HepG2 (cell line): Measurements from ENCODE around the gene CDHR1. TPM values are rescaled to one million over a fixed set of nuclear protein-coding genes. Genes with fewer than 3 reads are reported as not detected.

Source experiments
- ATAC-seq: fragments of 200-7000 bp; cut with Tn5 transposase; 3 replicates; pipeline ENCODE4 v1.9.1; 2020; ENCODE audit warnings: mild to moderate bottlenecking, moderate library complexity
- BruUV-seq: library from RNA; stranded (reverse); fragments of 400-500 nt; replicated peaks from 2 replicates; lab custom pipeline; 2021; lab: Mats Ljungman, UMichigan
- CTCF ChIA-PET: fragments of 300-600 bp; formaldehyde crosslinking; extraction: SDS; loops from one replicate; lab custom pipeline; 2021; ENCODE audit warnings: low total read pairs, inconsistent platforms, low intra/inter-chr PET ratio; lab: Yijun Ruan, JAX
- POLR2A ChIA-PET: fragments of 350-600 bp; sonication (Branson Sonifier 250); formaldehyde crosslinking; loops from one replicate; lab custom pipeline; 2020; ENCODE audit warnings: antibody characterized with exemption, inconsistent platforms; lab: Yijun Ruan, JAX
- DNase-seq: peaks from one replicate; pipeline ENCODE4 v3.0.0-alpha.2; 2015; ENCODE audit warnings: low spot score
- FAIRE-seq: peaks from 3 replicates; lab custom pipeline; 2011; peaks lifted over from hg19 to GRCh38; lab: Jason Lieb, UNC
- H2AFZ ChIP-seq: one replicate; pipeline ENCODE4 v1.6.1; 2011; ENCODE audit warnings: low read length, inconsistent platforms
- H3K27ac ChIP-seq: fragments of 300-600 bp; 3 replicates; pipeline ENCODE4 v1.8.0; 2011; ENCODE audit warnings: mixed run types, mild to moderate bottlenecking, mixed read lengths, low read length, inconsistent platforms; ENCODE audit not compliant: insufficient read depth; ENCODE audit errors: extremely low read length
- H3K27me3 ChIP-seq, 2 experiments: fragments of 200-600 bp in 1 of 2; 2 replicates in 1 of 2; 3 replicates in 1 of 2; pipeline versions ENCODE4 v1.6.0 to v1.8.0; 2011; ENCODE audit warnings: low read length in 2 of 2, mild to moderate bottlenecking in 2 of 2, moderate library complexity in 2 of 2, inconsistent platforms in 1 of 2; ENCODE audit not compliant: insufficient read depth in 2 of 2, control insufficient read depth in 1 of 2
- H3K36me3 ChIP-seq, 2 experiments: fragments of 200-600 bp in 1 of 2; replicated peaks in 1 of 2; 2 replicates in 1 of 2; 3 replicates in 1 of 2; pipeline versions ENCODE4 v1.5.1 to v1.8.0; 2011; ENCODE audit warnings: low read length in 2 of 2, inconsistent platforms in 1 of 2; ENCODE audit not compliant: insufficient read depth in 2 of 2, control insufficient read depth in 1 of 2
- H3K4me1 ChIP-seq: 2 replicates; pipeline ENCODE4 v1.5.1; 2012; ENCODE audit warnings: low read length, inconsistent platforms; ENCODE audit not compliant: insufficient read depth
- H3K4me2 ChIP-seq: 2 replicates; pipeline ENCODE4 v1.6.0; 2011; ENCODE audit warnings: low read depth, low read length, inconsistent platforms
- H3K4me3 ChIP-seq, 3 experiments: fragments of 200-600 bp in 1 of 3; sonication (generic), shearing (Covaris generic) in 1 of 3; replicated peaks in 1 of 3; 2 replicates each; pipeline ENCODE4 v1.5.1; 2011 to 2016; ENCODE audit warnings: low read length in 3 of 3, inconsistent platforms in 2 of 3, low read depth in 2 of 3, mild to moderate bottlenecking in 2 of 3, control low read depth in 1 of 3, mixed read lengths in 1 of 3; ENCODE audit not compliant: insufficient read depth in 1 of 3
- H3K79me2 ChIP-seq: one replicate; pipeline ENCODE4 v1.6.1; 2011; ENCODE audit warnings: low read length, inconsistent platforms; ENCODE audit not compliant: insufficient read depth
- H3K9ac ChIP-seq: 2 replicates; pipeline ENCODE4 v1.6.0; 2011; ENCODE audit warnings: mild to moderate bottlenecking, low read depth, low read length, inconsistent platforms; ENCODE audit not compliant: insufficient read depth
- H3K9me3 ChIP-seq: 2 replicates; pipeline ENCODE4 v1.5.1; 2012; ENCODE audit warnings: mild to moderate bottlenecking, low read length
- H4K20me1 ChIP-seq: 2 replicates; pipeline ENCODE4 v1.6.0; 2011; ENCODE audit warnings: inconsistent platforms, mild to moderate bottlenecking, low read length, moderate library complexity; ENCODE audit not compliant: insufficient read depth
- ETV6 ChIP-seq: sonication (generic); formaldehyde crosslinking; conservative IDR thresholded peaks from 2 replicates; pipeline ENCODE4 v1.4.0; 2020; ENCODE audit warnings: missing genetic modification reagents
- FOXK2 ChIP-seq: fragments of 450-650 bp; IDR thresholded peaks from 2 replicates; pipeline ENCODE4 v1.6.1; 2016
- FOXM1 ChIP-seq: sonication (generic); formaldehyde crosslinking; IDR thresholded peaks from 2 replicates; pipeline ENCODE4 v1.5.0; 2020; ENCODE audit warnings: missing genetic modification reagents
- GATA4 ChIP-seq: sonication (generic); IDR thresholded peaks from 2 replicates; pipeline ENCODE4 v1.6.1; 2016; ENCODE audit warnings: antibody characterized with exemption, low read depth, borderline replicate concordance
- ONECUT2 ChIP-seq: sonication (generic); formaldehyde crosslinking; IDR thresholded peaks from 2 replicates; pipeline ENCODE4 v1.4.0; 2020; ENCODE audit warnings: missing genetic modification reagents
- SP1 ChIP-seq, 2 experiments: fragments of 450-650 bp in 1 of 2; sonication (generic) in 1 of 2; formaldehyde crosslinking in 1 of 2; IDR thresholded peaks; 2 replicates each; pipeline versions ENCODE4 v1.4.0 to v1.6.1; 2016 to 2020; ENCODE audit warnings: missing genetic modification reagents in 1 of 2
- SRSF9 ChIP-seq: fragments of 200-400 bp; formaldehyde crosslinking; IDR thresholded peaks from 2 replicates; pipeline ENCODE4 v1.6.1; 2018; ENCODE audit warnings: borderline replicate concordance, mild to moderate bottlenecking, low read depth, low read length; ENCODE audit not compliant: insufficient read depth, poor library complexity, severe bottlenecking
- U2AF2 ChIP-seq: fragments of 200-400 bp; formaldehyde crosslinking; IDR thresholded peaks from 2 replicates; pipeline ENCODE4 v1.6.1; 2017; ENCODE audit warnings: low read depth, mild to moderate bottlenecking, low read length
- ZNF138 ChIP-seq: sonication (generic); formaldehyde crosslinking; IDR thresholded peaks from 2 replicates; pipeline ENCODE4 v1.5.0; 2020; ENCODE audit warnings: mild to moderate bottlenecking, low read depth, missing genetic modification reagents
- ZNF383 ChIP-seq: sonication (generic); formaldehyde crosslinking; IDR thresholded peaks from 2 replicates; pipeline ENCODE4 v1.4.0; 2020; ENCODE audit warnings: missing genetic modification reagents, mild to moderate bottlenecking, borderline replicate concordance
- ZNF572 ChIP-seq: sonication (generic); formaldehyde crosslinking; IDR thresholded peaks from 2 replicates; pipeline ENCODE4 v1.5.1; 2020; ENCODE audit warnings: mild to moderate bottlenecking, missing genetic modification reagents
- ZNF670 ChIP-seq: sonication (generic); formaldehyde crosslinking; IDR thresholded peaks from 2 replicates; pipeline ENCODE4 v1.8.0; 2022; ENCODE audit warnings: mild to moderate bottlenecking, missing genetic modification reagents, borderline replicate concordance
- ZNF772 ChIP-seq: sonication (generic); formaldehyde crosslinking; IDR thresholded peaks from 2 replicates; pipeline ENCODE4 v1.5.0; 2020; ENCODE audit warnings: mild to moderate bottlenecking, missing genetic modification reagents
- WGBS: methylation state at CpG from one replicate; pipeline ENCODE4 v1.1.6; 2017; ENCODE audit warnings: low lambda C conversion rate; 5-methylcytosine and 5-hydroxymethylcytosine counted together
- in situ Hi-C: cut with HindIII; loops from 2 replicates; pipeline ENCODE4 v1.10.0; 2017; ENCODE audit warnings: low pct_unique_long_range_greater_than_20kb; ENCODE audit not compliant: extremely low pct_ligation_motif_present
- intact Hi-C: fragments of 100-400 bp; cut with micrococcal nuclease; formaldehyde crosslinking; loops from one replicate; pipeline ENCODE4 v1.10.0; 2022; ENCODE audit not compliant: unreplicated experiment
- polyA plus RNA-seq, 8 experiments: library from polyadenylated mRNA; depleted of rRNA in 3 of 8; stranded (reverse) in 7 of 8; unstranded in 1 of 8; fragments of >200 nt; fragmentation: Illumina TruSeq in 4 of 8; extraction: Trizol in 4 of 8; gene quantifications; 2 replicates each; pipeline versions ENCODE4 v1.2.1 to v1.2.3, GENCODE V29; 2011 to 2016; ENCODE audit warnings: low read depth in 4 of 8, missing spikeins in 1 of 8, mixed read lengths in 1 of 8; ENCODE audit not compliant: insufficient read depth in 1 of 8
- total RNA-seq, 5 experiments: library from RNA; depleted of rRNA; stranded (reverse); fragments of >200 nt; fragmentation: Illumina TruSeq; extraction: Trizol; gene quantifications; 2 replicates each; pipeline ENCODE4 v1.2.3, GENCODE V29; 2016; ENCODE audit warnings: low read depth in 1 of 5
- TF ChIP-seq, protein P1 (sequence below): sonication (generic); formaldehyde crosslinking; IDR thresholded peaks from 2 replicates; pipeline ENCODE4 v1.4.0; 2020; ENCODE audit warnings: missing genetic modification reagents
- TF ChIP-seq, protein P2 (sequence below): IDR thresholded peaks from 2 replicates; pipeline ENCODE4 v1.6.1; 2018; ENCODE audit warnings: missing genetic modification reagents
- TF ChIP-seq, protein P3 (sequence below): sonication (generic); formaldehyde crosslinking; conservative IDR thresholded peaks from 2 replicates; pipeline ENCODE4 v1.8.0; 2022; ENCODE audit warnings: low read depth, missing genetic modification reagents
- TF ChIP-seq, protein P4 (sequence below): sonication (generic); formaldehyde crosslinking; conservative IDR thresholded peaks from 2 replicates; pipeline ENCODE4 v1.4.0; 2020; ENCODE audit warnings: missing genetic modification reagents

CDHR1 gene
- total and polyA plus RNA-seq, 2 of the 13 experiments (the other 11 are each of a cell fraction or from before 2014, with no cell fraction given): 0.04 to 0.09 TPM

DNA sequence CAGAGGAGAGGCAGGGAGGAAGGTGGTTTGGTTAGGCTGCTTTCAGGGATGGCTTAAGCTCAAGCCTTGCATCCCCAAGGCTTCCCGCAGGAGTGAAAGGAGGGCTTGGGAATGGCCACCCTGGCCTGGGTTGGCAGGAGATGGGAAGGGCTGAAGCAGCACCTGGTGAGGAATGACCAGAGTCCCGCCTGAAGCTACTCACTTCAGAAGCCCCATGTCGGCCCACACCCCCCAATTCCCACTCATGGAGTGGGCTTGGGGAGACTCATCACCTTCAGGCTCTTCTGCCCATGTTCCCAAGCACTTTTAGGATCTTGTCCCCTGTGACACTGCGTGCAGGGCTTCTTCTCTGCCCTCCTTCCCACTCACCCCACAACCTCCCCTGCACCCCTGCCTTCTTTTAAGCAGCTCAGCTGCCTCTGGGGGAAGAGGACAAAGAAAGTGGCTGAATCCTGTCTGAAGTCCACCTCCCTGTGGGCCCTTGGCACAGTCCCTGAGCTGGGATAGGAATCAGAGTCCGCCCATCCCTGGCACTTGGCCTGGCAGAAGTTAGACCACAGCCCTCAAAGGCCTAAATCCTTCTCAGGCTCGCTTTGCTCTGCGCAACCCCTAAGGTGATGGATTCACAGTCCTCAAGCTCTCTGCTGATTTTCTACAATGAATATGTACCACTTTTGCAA, 67.0 kb downstream of the CDHR1 start:
- Histone ChIP-seq H3K4me2 (no peak overlapping the region), H3K9ac (no peak overlapping the region), H3K36me3 (no peaks in the 10 kb centered on the region), H3K9me3 (no peaks in the 10 kb centered on the region), H3K27me3 (peaks cover 6 to 19% of the 10 kb centered on the region in 2 experiments; a peak in 4 of 5 replicates), H3K4me3 (no peak overlapping the region), H3K79me2 (no peaks in the 10 kb centered on the region), H2AFZ (no peak overlapping the region), H3K4me1 (peaks cover 6% of the 10 kb centered on the region), H3K27ac (no peak overlapping the region), H4K20me1 (no peaks in the 10 kb centered on the region)
- no peak for FAIRE-seq
- 41% methylated on average over 4 of the region's 7 CpGs for WGBS
- ATAC-seq: no peak
- no peak for DNase-seq
- POLR2A ChIA-PET: no interaction called here
- CTCF ChIA-PET: no interaction called here
- intact Hi-C loops (no loop called here), in situ Hi-C loops (loop anchor here (10.0 kb wide), 1 partner anchor 103 kb away; no protein-coding TSS in a partner anchor)
- no TSS peak for BruUV-seq
- no peak for TF ChIP-seq SRSF9
- TF ChIP-seq, protein P1, sequence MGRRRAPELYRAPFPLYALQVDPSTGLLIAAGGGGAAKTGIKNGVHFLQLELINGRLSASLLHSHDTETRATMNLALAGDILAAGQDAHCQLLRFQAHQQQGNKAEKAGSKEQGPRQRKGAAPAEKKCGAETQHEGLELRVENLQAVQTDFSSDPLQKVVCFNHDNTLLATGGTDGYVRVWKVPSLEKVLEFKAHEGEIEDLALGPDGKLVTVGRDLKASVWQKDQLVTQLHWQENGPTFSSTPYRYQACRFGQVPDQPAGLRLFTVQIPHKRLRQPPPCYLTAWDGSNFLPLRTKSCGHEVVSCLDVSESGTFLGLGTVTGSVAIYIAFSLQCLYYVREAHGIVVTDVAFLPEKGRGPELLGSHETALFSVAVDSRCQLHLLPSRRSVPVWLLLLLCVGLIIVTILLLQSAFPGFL (CRISPR knock-in tag): no peak
- TF ChIP-seq, protein P2, sequence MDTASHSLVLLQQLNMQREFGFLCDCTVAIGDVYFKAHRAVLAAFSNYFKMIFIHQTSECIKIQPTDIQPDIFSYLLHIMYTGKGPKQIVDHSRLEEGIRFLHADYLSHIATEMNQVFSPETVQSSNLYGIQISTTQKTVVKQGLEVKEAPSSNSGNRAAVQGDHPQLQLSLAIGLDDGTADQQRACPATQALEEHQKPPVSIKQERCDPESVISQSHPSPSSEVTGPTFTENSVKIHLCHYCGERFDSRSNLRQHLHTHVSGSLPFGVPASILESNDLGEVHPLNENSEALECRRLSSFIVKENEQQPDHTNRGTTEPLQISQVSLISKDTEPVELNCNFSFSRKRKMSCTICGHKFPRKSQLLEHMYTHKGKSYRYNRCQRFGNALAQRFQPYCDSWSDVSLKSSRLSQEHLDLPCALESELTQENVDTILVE: no peak
- TF ChIP-seq ONECUT2 (CRISPR knock-in tag): no peak
- TF ChIP-seq, protein P3, sequence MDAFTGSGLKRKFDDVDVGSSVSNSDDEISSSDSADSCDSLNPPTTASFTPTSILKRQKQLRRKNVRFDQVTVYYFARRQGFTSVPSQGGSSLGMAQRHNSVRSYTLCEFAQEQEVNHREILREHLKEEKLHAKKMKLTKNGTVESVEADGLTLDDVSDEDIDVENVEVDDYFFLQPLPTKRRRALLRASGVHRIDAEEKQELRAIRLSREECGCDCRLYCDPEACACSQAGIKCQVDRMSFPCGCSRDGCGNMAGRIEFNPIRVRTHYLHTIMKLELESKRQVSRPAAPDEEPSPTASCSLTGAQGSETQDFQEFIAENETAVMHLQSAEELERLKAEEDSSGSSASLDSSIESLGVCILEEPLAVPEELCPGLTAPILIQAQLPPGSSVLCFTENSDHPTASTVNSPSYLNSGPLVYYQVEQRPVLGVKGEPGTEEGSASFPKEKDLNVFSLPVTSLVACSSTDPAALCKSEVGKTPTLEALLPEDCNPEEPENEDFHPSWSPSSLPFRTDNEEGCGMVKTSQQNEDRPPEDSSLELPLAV: no peak
- no peak for TF ChIP-seq U2AF2
- no peak for TF ChIP-seq SP1 (IDR thresholded peaks at IDR 0.05)
- TF ChIP-seq SP1 (CRISPR knock-in tag; IDR thresholded peaks at IDR 0.05): no peak
- TF ChIP-seq ZNF772: no peak
- TF ChIP-seq ZNF138: no peak
- TF ChIP-seq ZNF572 (CRISPR knock-in tag): no peak
- TF ChIP-seq, protein P4, sequence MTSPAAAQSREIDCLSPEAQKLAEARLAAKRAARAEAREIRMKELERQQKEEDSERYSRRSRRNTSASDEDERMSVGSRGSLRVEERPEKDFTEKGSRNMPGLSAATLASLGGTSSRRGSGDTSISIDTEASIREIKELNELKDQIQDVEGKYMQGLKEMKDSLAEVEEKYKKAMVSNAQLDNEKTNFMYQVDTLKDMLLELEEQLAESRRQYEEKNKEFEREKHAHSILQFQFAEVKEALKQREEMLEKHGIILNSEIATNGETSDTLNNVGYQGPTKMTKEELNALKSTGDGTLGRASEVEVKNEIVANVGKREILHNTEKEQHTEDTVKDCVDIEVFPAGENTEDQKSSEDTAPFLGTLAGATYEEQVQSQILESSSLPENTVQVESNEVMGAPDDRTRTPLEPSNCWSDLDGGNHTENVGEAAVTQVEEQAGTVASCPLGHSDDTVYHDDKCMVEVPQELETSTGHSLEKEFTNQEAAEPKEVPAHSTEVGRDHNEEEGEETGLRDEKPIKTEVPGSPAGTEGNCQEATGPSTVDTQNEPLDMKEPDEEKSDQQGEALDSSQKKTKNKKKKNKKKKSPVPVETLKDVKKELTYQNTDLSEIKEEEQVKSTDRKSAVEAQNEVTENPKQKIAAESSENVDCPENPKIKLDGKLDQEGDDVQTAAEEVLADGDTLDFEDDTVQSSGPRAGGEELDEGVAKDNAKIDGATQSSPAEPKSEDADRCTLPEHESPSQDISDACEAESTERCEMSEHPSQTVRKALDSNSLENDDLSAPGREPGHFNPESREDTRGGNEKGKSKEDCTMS (CRISPR knock-in tag): no peak
- no peak for TF ChIP-seq ETV6
- no peak for TF ChIP-seq GATA4
- no peak for TF ChIP-seq FOXM1 (CRISPR knock-in tag)
- no peak for TF ChIP-seq ZNF670 (CRISPR knock-in tag)
- no peak for TF ChIP-seq FOXK2
- TF ChIP-seq ZNF383 (CRISPR knock-in tag): no peak
